Brain microvascular endothelial cell (primary cell): ENCODE data around the gene CLASP1.

Experiments used
- DNase-seq: peaks from one replicate; pipeline ENCODE4 v3.0.0-alpha.2; 2020
- H3K27ac ChIP-seq: fragments of 250-450 bp; sonication (Bioruptor Pico); 2 replicates; pipeline ENCODE4 v1.5.1; 2020; ENCODE audit warnings: mild to moderate bottlenecking, moderate library complexity
- H3K27me3 ChIP-seq: fragments of 250-450 bp; sonication (Bioruptor Pico); replicated peaks from 2 replicates; pipeline ENCODE4 v1.5.1; 2020; ENCODE audit warnings: mild to moderate bottlenecking
- H3K36me3 ChIP-seq: fragments of 250-450 bp; sonication (Bioruptor Pico); replicated peaks from 2 replicates; pipeline ENCODE4 v1.5.1; 2020; ENCODE audit warnings: mild to moderate bottlenecking
- H3K4me3 ChIP-seq: 2 replicates; pipeline ENCODE4 v1.5.1; 2011; ENCODE audit warnings: low read depth, mild to moderate bottlenecking, control low read depth, low read length, moderate library complexity
- in situ Hi-C: cut with HindIII; loops from 2 replicates; pipeline ENCODE4 v1.10.0; 2017; ENCODE audit warnings: low sequenced_read_pairs, low pct_ligation_motif_present
- TF ChIP-seq, protein P1 (sequence below): IDR thresholded peaks from 2 replicates; pipeline ENCODE4 v1.5.1; 2011; ENCODE audit warnings: low read depth, mild to moderate bottlenecking, moderate library complexity, low read length, control low read depth, inconsistent platforms; ENCODE audit errors: missing control alignments

CLASP1 gene

DNA sequence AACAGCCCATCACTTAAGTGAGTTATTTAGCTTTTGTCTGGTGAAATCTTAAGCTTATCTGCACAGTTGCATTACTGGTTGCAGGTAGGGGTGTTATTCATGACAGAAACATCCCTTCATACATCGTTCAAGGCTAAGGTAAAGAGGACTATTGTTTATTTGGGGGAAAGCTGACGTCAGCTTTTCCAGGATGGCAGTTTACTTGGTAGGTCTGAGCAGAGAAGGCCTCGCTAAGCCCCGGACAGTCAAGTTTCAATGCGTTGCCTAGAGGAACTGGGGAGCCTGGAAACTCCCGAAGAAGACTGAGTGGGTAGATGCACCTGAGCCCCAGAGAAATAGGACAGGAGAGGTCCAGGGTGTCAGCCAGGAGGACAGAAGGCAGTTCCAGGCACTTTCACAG is 116.4 kb downstream of the CLASP1 start:
- Histone ChIP-seq H3K4me3 (no peak overlapping the region), H3K36me3 (no peaks in the 10 kb centered on the region), H3K27me3 (no peaks in the 10 kb centered on the region), H3K27ac (no peak overlapping the region)
- TF ChIP-seq, protein P1, sequence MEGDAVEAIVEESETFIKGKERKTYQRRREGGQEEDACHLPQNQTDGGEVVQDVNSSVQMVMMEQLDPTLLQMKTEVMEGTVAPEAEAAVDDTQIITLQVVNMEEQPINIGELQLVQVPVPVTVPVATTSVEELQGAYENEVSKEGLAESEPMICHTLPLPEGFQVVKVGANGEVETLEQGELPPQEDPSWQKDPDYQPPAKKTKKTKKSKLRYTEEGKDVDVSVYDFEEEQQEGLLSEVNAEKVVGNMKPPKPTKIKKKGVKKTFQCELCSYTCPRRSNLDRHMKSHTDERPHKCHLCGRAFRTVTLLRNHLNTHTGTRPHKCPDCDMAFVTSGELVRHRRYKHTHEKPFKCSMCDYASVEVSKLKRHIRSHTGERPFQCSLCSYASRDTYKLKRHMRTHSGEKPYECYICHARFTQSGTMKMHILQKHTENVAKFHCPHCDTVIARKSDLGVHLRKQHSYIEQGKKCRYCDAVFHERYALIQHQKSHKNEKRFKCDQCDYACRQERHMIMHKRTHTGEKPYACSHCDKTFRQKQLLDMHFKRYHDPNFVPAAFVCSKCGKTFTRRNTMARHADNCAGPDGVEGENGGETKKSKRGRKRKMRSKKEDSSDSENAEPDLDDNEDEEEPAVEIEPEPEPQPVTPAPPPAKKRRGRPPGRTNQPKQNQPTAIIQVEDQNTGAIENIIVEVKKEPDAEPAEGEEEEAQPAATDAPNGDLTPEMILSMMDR, result no peak
- no peak for DNase-seq
- in situ Hi-C loops, result no loop called here

DNA sequence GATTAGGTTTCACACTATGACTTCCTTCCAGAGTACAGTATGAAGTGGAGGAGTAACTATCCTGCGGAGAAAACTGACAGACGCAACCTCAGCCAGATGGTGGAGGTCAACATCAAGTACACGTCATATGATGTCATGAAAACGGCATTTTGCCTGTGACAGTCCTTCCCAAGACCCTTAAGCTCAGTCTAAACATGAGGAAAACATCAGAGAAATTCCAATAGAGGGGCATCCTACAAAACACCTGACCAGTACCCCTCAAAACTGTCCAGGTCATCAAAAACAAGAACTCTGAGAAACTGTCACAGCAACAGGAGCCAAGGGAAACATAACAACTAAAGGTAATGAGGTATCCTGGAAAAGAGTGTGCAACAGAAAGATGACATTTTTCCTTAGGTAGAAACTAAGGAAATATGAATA is 116.9 kb downstream of the CLASP1 start:
- H3K4me3 ChIP-seq, result no peak overlapping the region
- in situ Hi-C loops, result no loop called here
- DNase-seq, result peak; percentile 69

DNA sequence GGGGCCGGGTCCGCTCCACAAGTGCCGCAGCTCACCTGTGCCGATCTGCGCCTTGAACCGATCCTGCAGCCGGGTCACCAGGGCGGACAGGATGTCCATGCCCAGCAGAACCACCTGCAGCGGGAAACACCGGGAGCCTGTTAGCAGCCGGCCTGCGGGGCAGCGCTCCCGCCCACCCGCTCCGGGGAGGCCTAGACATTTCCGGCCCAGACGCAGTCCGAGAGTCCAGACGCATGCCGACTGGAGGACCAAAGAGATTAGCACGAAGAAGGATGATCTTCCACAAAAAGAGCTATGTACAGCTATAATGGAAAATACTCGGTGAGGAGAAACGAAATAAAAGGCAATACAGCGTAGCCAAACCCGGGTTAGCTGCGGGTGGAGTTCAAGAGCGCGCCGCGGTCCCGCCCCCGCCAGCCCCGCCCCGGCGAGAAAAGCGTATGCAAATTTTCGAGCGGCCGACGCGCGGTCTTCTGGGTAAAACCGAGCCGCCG is 119.0 kb downstream of the CLASP1 start:
- peak overlapping the region; percentile 100 for H3K27ac ChIP-seq
- peak; percentile 63 for DNase-seq
- peak overlapping the region; percentile 73 for H3K4me3 ChIP-seq
- peaks cover 4% of the 10 kb centered on the region for H3K36me3 ChIP-seq
- in situ Hi-C loops, result no loop called here
- TF ChIP-seq, protein P1, result no peak
- H3K27me3 ChIP-seq, result no peaks in the 10 kb centered on the region

More for the DNA sequence above, 116.9 kb downstream of the CLASP1 start:
- Histone ChIP-seq H3K27ac (peak overlapping the region; percentile 9), H3K36me3 (no peaks in the 10 kb centered on the region), H3K27me3 (no peaks in the 10 kb centered on the region)
- TF ChIP-seq, protein P1, result no peak

DNA sequence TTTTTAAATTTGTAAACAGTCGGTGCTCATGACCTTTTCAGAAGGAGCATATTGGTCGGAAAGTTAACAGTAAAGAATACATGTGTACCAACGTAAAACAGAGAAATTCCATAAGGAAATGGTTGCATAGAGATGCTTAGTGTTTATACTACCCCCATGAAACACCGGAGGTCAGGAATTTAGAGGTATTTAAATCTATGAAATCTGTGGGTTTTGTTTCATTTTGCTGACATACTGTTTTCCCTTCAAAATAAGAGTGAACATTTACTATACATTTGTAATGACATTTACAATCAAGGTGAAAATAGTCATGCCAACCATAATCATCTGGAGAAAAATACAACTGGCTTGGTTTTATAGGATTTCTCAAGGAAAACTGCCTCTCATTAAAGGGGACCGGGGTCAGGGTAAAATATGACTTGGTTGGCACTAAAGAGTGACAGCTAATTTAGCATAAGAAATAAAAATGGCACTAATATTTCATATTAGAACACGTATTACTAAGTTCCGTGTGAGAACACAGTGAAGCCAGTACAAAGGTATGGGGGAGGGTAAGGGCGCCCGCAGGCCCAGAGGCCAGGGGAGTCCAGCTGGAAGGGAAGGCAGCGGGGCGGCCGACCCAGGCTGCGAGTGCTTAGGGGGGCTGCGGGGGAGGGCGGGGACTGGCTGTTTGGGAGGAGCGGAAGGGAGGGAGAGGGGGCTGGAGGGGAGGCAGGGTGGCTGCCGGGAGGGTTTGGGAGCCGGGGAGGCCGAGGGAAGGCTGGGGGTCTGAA is 119.6 kb downstream of the CLASP1 start:
- Histone ChIP-seq H3K27ac (peak overlapping the region; percentile 100), H3K27me3 (no peaks in the 10 kb centered on the region), H3K4me3 (peak overlapping the region; percentile 73), H3K36me3 (peaks cover 4% of the 10 kb centered on the region)
- TF ChIP-seq, protein P1, result no peak
- peak; percentile 31 for DNase-seq
- in situ Hi-C loops, result no loop called here

DNA sequence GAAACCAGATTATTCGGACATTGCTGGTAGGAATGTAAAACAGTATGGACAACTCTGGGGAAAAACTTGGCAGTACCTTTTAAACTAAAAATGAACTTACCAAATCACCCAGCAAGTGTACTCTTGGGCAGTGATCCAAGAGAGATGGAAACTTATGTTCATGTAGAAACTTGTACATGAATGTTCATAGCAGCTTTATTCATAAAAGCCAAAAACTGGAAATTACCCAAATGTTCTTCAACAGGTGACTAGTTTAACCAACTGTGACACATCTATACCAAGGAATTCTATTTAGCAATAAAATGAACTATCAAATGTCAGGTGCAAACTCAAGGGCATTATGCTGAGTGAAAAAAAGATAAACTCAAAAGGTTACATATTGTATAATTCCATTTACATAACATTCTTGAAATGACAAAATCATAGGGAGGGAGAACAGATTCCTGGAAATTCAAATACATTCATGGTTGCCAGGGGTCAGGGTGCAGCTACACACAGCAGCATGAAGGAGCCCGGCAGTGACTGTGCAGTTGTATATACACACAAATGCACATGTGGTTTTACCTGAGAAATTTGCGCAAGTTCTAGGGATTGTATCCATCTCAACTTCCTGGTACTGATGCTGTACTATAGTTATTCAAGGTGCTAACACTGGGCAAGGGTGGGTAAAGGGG is 122.1 kb downstream of the CLASP1 start:
- H3K36me3 ChIP-seq, result peaks cover 11% of the 10 kb centered on the region
- no peaks in the 10 kb centered on the region for H3K27me3 ChIP-seq
- no peak for DNase-seq
- H3K27ac ChIP-seq, result no peak overlapping the region
- in situ Hi-C loops, result no loop called here
- H3K4me3 ChIP-seq, result no peak overlapping the region
- TF ChIP-seq, protein P1, result no peak
